HepG2 (cell line): ENCODE data around the gene ZMYND8. TPM values are rescaled to one million over a fixed set of nuclear protein-coding genes. Genes with fewer than 3 reads are reported as not detected.

Experiments used
- FOXK1 ChIP-seq: sonication (generic); formaldehyde crosslinking; IDR thresholded peaks from 2 replicates; pipeline ENCODE4 v1.4.0; 2020; ENCODE audit warnings: low read depth, missing genetic modification reagents, borderline replicate concordance
- KDM4B ChIP-seq: sonication (generic); formaldehyde crosslinking; IDR thresholded peaks from 2 replicates; pipeline ENCODE4 v1.4.0; 2020; ENCODE audit warnings: missing genetic modification reagents
- PCBP2 ChIP-seq: fragments of 200-400 bp; formaldehyde crosslinking; optimal IDR thresholded peaks from 2 replicates; pipeline ENCODE3; 2018; ENCODE audit warnings: low read length, low read depth; ENCODE audit not compliant: poor library complexity, severe bottlenecking
- PHF21A ChIP-seq: sonication (generic); formaldehyde crosslinking; IDR thresholded peaks from 2 replicates; pipeline ENCODE4 v1.5.0; 2020; ENCODE audit warnings: mild to moderate bottlenecking, missing genetic modification reagents
- SMC3 ChIP-seq: IDR thresholded peaks from 2 replicates; pipeline ENCODE4 v1.6.1; 2011; ENCODE audit warnings: low read length, improper control_type of control experiment
- SP4 ChIP-seq: sonication (generic); formaldehyde crosslinking; IDR thresholded peaks from 2 replicates; pipeline ENCODE4 v1.8.1; 2023; ENCODE audit warnings: mild to moderate bottlenecking, missing genetic modification reagents
- SSRP1 ChIP-seq: IDR thresholded peaks from 2 replicates; pipeline ENCODE4 v1.6.1; 2016; ENCODE audit warnings: control low read depth
- TCF12 ChIP-seq, 2 experiments: fragments of 450-650 bp in 1 of 2; sonication (generic) in 1 of 2; formaldehyde crosslinking in 1 of 2; IDR thresholded peaks; 2 replicates each; pipeline versions ENCODE4 v1.6.1 to v1.8.0; 2017 to 2022; ENCODE audit warnings: antibody characterized with exemption in 1 of 2, mild to moderate bottlenecking in 1 of 2, missing genetic modification reagents in 1 of 2, moderate library complexity in 1 of 2
- YEATS4 ChIP-seq: sonication (generic); formaldehyde crosslinking; IDR thresholded peaks from 2 replicates; pipeline ENCODE4 v1.4.0; 2020; ENCODE audit warnings: missing genetic modification reagents, borderline replicate concordance
- ZNF788 ChIP-seq: sonication (generic); formaldehyde crosslinking; IDR thresholded peaks from 2 replicates; pipeline ENCODE4 v1.5.0; 2020; ENCODE audit warnings: mild to moderate bottlenecking, missing genetic modification reagents, borderline replicate concordance
- polyA plus RNA-seq, 8 experiments: library from polyadenylated mRNA; depleted of rRNA in 3 of 8; stranded (reverse) in 7 of 8; unstranded in 1 of 8; fragments of >200 nt; fragmentation: Illumina TruSeq in 4 of 8; extraction: Trizol in 4 of 8; gene quantifications; 2 replicates each; pipeline versions ENCODE4 v1.2.1 to v1.2.3, GENCODE V29; 2011 to 2016; ENCODE audit warnings: low read depth in 4 of 8, missing spikeins in 1 of 8, mixed read lengths in 1 of 8; ENCODE audit not compliant: insufficient read depth in 1 of 8
- total RNA-seq, 5 experiments: library from RNA; depleted of rRNA; stranded (reverse); fragments of >200 nt; fragmentation: Illumina TruSeq; extraction: Trizol; gene quantifications; 2 replicates each; pipeline ENCODE4 v1.2.3, GENCODE V29; 2016; ENCODE audit warnings: low read depth in 1 of 5
- TF ChIP-seq, protein P1 (sequence below): IDR thresholded peaks from 2 replicates; pipeline ENCODE4 v1.6.1; 2016; ENCODE audit warnings: low read depth, missing genetic modification reagents, missing compliant biosample characterization
- TF ChIP-seq, protein P2 (sequence below): IDR thresholded peaks from 2 replicates; pipeline ENCODE4 v1.6.1; 2012; ENCODE audit warnings: low read depth, low read length, improper control_type of control experiment
- TF ChIP-seq, protein P3 (sequence below): sonication (generic); formaldehyde crosslinking; IDR thresholded peaks from 2 replicates; pipeline ENCODE4 v1.5.0; 2020; ENCODE audit warnings: missing genetic modification reagents
- TF ChIP-seq, protein P4 (sequence below): sonication (generic); formaldehyde crosslinking; IDR thresholded peaks from 2 replicates; pipeline ENCODE4 v1.5.1; 2020; ENCODE audit warnings: missing genetic modification reagents, mild to moderate bottlenecking, borderline replicate concordance
- TF ChIP-seq, protein P5 (sequence below): sonication (generic); formaldehyde crosslinking; IDR thresholded peaks from 2 replicates; pipeline ENCODE4 v1.8.0; 2022; ENCODE audit warnings: low read depth, missing genetic modification reagents

ZMYND8 gene
- total and polyA plus RNA-seq, 2 of the 13 experiments (the other 11 are each of a cell fraction or from before 2014, with no cell fraction given) = 53.9 to 84.7 TPM

DNA sequence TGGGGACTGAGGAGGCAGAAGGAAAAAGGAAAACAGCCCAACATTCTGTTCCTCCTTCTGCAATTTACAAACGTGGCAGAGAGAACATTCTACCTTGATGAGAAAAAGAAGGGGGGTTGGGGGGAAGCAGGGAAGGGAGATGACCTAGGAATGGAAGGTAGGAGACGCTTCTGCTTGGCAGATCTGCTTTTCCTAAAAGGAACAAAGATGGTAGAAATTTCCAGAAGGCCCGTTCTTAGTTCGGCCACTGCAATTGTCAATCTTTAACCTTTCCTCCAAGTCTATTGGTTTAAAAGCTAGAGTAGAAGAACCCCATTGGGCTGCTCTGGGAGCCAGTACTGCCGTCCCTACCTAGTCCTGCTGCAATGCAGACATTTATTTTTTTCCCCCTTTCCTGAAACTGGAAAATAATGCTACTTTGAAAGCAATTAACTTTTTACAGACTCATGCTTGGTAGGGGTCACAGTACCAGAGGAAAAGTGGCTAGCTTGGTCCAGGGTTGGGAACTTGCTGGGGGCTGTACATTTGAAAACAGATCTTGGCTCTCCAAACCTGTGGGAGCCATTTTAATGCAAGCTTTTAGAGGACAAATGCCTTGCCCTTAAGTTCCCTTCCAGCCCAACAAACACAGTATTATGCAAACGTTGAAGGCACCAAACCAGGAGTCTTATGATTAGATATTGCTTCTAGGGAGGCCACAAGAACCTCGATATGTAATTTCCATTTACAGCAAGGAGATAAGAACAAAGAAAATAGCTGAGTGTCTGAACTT, 2.6 kb downstream of the ZMYND8 start (continued):
- TF ChIP-seq, protein P1, sequence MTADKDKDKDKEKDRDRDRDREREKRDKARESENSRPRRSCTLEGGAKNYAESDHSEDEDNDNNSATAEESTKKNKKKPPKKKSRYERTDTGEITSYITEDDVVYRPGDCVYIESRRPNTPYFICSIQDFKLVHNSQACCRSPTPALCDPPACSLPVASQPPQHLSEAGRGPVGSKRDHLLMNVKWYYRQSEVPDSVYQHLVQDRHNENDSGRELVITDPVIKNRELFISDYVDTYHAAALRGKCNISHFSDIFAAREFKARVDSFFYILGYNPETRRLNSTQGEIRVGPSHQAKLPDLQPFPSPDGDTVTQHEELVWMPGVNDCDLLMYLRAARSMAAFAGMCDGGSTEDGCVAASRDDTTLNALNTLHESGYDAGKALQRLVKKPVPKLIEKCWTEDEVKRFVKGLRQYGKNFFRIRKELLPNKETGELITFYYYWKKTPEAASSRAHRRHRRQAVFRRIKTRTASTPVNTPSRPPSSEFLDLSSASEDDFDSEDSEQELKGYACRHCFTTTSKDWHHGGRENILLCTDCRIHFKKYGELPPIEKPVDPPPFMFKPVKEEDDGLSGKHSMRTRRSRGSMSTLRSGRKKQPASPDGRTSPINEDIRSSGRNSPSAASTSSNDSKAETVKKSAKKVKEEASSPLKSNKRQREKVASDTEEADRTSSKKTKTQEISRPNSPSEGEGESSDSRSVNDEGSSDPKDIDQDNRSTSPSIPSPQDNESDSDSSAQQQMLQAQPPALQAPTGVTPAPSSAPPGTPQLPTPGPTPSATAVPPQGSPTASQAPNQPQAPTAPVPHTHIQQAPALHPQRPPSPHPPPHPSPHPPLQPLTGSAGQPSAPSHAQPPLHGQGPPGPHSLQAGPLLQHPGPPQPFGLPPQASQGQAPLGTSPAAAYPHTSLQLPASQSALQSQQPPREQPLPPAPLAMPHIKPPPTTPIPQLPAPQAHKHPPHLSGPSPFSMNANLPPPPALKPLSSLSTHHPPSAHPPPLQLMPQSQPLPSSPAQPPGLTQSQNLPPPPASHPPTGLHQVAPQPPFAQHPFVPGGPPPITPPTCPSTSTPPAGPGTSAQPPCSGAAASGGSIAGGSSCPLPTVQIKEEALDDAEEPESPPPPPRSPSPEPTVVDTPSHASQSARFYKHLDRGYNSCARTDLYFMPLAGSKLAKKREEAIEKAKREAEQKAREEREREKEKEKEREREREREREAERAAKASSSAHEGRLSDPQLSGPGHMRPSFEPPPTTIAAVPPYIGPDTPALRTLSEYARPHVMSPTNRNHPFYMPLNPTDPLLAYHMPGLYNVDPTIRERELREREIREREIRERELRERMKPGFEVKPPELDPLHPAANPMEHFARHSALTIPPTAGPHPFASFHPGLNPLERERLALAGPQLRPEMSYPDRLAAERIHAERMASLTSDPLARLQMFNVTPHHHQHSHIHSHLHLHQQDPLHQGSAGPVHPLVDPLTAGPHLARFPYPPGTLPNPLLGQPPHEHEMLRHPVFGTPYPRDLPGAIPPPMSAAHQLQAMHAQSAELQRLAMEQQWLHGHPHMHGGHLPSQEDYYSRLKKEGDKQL = no peak
- TF ChIP-seq KDM4B (CRISPR knock-in tag) (no peak), PCBP2 (no peak), YEATS4 (CRISPR knock-in tag) (no peak), TCF12 (IDR thresholded peaks at IDR 0.05) (no peak), TCF12 (CRISPR knock-in tag; IDR thresholded peaks at IDR 0.05) (no peak), ZNF788 (CRISPR knock-in tag) (no peak), SMC3 (no peak), SSRP1 (0 out of 2 replicates have a peak, but pooled peaks have one; percentile 21), FOXK1 (CRISPR knock-in tag) (peak; percentile 14; the same call in 1 of the 2 replicates), SP4 (CRISPR knock-in tag) (no peak), PHF21A (CRISPR knock-in tag) (no peak; the same call in 1 of the 2 replicates)
- TF ChIP-seq, protein P2, sequence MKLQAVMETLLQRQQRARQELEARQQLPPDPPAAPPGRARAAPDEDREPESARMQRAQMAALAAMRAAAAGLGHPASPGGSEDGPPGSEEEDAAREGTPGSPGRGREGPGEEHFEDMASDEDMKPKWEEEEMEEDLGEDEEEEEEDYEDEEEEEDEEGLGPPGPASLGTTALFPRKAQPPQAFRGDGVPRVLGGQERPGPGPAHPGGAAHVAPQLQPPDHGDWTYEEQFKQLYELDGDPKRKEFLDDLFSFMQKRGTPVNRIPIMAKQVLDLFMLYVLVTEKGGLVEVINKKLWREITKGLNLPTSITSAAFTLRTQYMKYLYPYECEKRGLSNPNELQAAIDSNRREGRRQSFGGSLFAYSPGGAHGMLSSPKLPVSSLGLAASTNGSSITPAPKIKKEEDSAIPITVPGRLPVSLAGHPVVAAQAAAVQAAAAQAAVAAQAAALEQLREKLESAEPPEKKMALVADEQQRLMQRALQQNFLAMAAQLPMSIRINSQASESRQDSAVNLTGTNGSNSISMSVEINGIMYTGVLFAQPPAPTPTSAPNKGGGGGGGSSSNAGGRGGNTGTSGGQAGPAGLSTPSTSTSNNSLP = no peak
- TF ChIP-seq, protein P3, sequence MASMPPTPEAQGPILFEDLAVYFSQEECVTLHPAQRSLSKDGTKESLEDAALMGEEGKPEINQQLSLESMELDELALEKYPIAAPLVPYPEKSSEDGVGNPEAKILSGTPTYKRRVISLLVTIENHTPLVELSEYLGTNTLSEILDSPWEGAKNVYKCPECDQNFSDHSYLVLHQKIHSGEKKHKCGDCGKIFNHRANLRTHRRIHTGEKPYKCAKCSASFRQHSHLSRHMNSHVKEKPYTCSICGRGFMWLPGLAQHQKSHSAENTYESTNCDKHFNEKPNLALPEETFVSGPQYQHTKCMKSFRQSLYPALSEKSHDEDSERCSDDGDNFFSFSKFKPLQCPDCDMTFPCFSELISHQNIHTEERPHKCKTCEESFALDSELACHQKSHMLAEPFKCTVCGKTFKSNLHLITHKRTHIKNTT (CRISPR knock-in tag) = no peak
- TF ChIP-seq, protein P4, sequence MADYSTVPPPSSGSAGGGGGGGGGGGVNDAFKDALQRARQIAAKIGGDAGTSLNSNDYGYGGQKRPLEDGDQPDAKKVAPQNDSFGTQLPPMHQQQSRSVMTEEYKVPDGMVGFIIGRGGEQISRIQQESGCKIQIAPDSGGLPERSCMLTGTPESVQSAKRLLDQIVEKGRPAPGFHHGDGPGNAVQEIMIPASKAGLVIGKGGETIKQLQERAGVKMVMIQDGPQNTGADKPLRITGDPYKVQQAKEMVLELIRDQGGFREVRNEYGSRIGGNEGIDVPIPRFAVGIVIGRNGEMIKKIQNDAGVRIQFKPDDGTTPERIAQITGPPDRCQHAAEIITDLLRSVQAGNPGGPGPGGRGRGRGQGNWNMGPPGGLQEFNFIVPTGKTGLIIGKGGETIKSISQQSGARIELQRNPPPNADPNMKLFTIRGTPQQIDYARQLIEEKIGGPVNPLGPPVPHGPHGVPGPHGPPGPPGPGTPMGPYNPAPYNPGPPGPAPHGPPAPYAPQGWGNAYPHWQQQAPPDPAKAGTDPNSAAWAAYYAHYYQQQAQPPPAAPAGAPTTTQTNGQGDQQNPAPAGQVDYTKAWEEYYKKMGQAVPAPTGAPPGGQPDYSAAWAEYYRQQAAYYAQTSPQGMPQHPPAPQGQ (CRISPR knock-in tag) = no peak
- TF ChIP-seq, protein P5, sequence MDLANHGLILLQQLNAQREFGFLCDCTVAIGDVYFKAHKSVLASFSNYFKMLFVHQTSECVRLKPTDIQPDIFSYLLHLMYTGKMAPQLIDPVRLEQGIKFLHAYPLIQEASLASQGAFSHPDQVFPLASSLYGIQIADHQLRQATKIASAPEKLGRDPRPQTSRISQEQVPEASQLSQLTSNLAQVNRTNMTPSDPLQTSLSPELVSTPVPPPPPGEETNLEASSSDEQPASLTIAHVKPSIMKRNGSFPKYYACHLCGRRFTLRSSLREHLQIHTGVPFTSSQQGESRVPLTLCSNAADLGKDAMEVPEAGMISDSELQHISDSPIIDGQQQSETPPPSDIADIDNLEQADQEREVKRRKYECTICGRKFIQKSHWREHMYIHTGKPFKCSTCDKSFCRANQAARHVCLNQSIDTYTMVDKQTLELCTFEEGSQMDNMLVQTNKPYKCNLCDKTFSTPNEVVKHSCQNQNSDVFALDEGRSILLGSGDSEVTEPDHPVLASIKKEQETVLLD (CRISPR knock-in tag) = no peak
